Ramos (cell line): ENCODE measurements around the gene ADAM22.
"Not testable (repeated sequence)": the region's sequence is repeated elsewhere in the genome, so short reads cannot be mapped to it uniquely, and the experiment has no call there.

Source experiments
- in situ Hi-C: fragments of 300-500 bp; cut with MboI; formaldehyde crosslinking; loops from one replicate; pipeline ENCODE4 v1.14.3; 2022; ENCODE audit warnings: low sequenced_read_pairs; ENCODE audit not compliant: unreplicated experiment

The ADAM22 gene, protein sequence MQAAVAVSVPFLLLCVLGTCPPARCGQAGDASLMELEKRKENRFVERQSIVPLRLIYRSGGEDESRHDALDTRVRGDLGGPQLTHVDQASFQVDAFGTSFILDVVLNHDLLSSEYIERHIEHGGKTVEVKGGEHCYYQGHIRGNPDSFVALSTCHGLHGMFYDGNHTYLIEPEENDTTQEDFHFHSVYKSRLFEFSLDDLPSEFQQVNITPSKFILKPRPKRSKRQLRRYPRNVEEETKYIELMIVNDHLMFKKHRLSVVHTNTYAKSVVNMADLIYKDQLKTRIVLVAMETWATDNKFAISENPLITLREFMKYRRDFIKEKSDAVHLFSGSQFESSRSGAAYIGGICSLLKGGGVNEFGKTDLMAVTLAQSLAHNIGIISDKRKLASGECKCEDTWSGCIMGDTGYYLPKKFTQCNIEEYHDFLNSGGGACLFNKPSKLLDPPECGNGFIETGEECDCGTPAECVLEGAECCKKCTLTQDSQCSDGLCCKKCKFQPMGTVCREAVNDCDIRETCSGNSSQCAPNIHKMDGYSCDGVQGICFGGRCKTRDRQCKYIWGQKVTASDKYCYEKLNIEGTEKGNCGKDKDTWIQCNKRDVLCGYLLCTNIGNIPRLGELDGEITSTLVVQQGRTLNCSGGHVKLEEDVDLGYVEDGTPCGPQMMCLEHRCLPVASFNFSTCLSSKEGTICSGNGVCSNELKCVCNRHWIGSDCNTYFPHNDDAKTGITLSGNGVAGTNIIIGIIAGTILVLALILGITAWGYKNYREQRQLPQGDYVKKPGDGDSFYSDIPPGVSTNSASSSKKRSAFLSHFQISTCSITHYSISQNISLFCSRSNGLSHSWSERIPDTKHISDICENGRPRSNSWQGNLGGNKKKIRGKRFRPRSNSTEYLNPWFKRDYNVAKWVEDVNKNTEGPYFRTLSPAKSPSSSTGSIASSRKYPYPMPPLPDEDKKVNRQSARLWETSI

DNA sequence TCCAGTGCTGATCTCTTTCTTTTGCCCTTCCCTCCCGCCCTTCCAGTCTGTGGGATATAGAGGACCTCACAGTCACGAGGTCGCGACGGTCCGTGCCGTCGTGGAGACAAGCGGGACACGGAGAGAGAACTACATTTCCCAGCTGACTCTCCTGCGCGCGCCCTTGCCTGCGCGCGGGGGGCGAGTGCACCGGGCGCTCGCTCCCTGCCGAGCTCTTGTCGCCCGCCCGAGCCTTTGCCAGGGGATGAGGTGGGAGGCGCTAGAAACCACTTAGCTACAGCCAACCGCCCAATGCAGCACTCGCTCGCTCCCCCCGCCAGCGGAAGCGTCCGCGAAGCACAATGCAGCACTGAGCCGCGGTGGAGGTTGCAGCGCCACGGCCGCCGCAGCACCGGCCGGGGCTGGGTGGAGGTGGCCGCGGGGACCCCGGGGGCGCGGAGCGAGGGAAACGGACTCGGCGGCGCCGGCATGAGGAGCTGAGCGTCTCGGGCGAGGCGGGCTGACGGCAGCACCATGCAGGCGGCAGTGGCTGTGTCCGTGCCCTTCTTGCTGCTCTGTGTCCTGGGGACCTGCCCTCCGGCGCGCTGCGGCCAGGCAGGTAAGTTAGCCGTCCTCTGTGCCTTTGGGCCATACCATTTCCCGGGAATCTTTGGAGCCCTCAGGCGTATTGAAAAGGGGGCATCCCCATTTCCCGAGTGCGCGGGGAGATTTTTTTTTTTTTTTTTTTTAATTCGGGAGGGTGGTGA is at the start of gene ADAM22:
TSS of gene ADAM22 (plus strand) at position 299 of the 746 bp plus-strand sequence. CDS start at position 514, 215 bp downstream.
- in situ Hi-C loops, result no loop called here

DNA sequence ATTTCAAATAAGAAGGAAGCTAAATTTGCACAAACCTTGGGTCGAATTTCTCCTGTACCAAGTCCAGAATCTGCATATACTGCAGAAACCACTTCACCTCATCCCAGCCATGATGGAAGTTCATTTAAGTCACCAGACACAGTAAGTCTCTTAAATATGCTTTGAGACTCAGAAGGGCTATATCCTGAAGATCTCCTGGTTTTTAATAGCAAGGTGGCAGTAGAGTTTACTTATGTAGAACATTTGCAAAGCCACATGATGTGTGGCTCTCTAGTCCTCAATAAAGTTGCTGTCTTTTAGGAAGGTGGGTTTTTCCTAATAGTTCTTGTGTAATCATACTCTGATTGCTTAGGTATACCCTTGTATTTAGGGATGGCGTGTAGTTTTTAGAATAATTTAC is 49.0 kb upstream of the ADAM22 start:
- in situ Hi-C loops, result no loop called here

DNA sequence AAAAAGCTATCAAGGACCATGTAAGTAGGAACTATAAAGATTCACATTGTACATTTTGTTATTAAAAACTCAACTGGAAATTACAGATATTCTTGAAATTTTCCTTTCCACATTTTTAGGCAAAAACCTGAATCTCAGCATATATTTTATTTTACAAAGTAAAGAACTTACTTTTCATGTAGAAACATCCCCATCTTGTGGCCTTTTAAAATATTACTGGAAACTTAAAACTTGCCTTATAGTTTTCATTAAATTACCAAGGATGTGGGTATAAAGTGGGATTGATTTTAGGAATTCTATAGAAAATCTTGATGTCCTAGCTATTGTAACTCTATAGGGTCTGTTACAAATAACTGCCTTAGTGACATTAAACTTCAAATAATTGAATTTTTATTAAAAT is 47.2 kb upstream of the ADAM22 start:
- in situ Hi-C loops, result no loop called here

DNA sequence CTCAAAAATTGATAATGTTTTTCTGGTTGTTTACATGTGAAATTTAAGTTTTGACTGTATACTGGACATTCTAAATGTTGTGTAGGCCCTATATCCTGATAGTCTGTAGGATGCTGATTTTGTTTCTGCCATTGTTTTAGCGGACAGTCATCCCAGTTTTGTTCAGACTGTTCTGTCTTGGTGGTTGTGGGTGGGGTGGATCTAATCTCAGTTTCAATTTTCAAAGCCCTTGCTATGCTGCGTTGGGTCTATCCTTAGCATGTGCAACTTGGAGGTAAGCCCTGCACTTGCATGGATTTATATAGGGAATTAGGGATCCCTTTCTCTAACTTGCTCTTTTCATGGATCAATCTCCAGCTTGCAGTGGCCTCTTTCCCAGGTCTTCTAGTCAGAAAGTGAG is 38.7 kb upstream of the ADAM22 start:
- in situ Hi-C loops, result no loop called here

DNA sequence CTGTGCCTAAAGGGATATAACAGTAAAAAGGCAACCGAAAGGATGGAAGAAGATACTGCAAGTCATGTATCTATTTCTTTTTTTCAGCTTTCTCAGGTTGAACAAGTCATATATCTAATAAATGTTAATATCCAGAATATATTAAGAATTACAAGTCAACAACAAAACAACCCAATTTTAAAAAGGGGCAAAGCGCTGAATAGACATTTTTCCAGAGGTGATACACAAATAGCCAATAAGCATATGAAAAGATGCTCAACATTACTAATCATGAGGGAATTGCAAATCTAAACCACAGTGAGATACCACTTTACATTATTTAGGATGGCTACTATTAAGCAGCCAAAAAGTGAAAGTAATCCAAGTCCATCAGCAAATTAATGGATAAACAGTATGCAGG is 34.8 kb upstream of the ADAM22 start:
- in situ Hi-C loops, result no loop called here

DNA sequence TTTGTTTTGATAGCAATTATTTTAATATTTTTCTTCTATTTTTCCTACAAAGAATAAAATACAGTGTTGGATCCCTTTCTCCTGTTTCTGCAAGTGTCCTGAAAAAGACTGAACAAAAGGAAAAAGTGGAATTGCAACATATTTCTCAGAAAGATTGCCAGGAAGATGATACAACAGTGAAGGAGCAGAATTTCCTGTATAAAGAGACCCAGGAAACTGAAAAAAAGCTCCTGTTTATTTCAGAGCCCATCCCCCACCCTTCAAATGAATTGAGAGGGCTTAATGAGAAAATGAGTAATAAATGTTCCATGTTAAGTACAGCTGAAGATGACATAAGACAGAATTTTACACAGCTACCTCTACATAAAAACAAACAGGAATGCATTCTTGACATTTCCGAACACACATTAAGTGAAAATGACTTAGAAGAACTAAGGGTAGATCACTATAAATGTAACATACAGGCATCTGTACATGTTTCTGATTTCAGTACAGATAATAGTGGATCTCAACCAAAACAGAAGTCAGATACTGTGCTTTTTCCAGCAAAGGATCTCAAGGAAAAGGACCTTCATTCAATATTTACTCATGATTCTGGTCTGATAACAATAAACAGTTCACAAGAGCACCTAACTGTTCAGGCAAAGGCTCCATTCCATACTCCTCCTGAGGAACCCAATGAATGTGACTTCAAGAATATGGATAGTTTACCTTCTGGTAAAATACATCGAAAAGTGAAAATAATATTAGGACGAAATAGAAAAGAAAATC is 26.7 kb upstream of the ADAM22 start:
- in situ Hi-C loops, result not testable (repeated sequence)

DNA sequence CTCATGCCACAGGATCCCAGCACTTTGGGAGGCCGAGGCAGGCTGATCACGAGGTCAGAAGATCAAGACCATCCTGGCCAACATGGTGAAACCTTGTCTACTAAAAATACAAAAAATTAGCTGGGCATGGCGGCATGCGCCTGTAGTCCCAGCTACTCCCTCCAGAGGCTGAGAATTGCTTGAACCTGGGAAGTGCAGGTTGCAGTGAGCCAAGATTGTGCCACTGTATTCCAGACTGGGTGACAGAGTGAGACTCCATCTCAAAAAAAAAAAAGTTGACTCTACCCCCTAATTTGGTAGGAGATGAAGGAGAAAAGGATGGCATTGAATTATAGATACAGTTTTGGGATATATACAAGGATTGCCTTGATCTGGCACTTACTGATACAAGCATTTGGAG is 25.2 kb upstream of the ADAM22 start:
- in situ Hi-C loops, result not testable (repeated sequence)

DNA sequence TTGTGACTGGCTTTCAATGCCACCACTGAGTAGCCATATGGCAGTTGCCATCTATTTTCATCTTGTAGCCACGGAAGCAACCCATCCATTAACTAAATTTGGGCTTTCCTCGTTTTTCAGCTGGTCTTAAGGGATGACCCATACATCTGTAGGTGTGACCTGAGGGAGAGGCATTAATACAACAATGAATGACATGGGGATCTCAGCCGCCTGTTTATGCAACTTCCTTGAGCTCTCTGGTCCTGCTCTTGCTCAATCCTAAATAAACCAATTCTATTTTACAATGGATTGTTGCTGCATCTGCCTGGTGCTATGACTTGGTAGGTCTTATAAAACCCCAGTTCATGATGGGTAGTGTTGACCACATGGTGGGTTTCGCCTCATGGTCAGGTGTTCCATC is 21.9 kb upstream of the ADAM22 start:
- in situ Hi-C loops, result no loop called here

DNA sequence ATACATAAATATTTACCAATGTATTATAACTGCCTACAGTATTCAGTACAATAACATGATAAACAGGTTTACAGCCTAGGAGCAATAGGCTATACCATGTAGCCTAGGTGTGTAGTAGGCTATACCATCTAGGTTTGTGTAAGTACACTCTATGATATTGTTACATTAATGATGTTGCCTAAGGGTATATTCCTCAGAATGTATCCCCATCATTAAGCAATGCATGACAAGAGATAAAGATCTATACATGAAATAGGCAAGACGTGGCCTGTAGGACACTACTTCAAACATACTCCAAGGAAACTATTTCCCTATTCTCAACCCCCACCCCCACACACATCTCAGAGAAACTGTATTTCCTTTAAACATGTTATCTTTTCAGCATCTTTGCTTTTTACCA is 15.3 kb upstream of the ADAM22 start:
- in situ Hi-C loops, result no loop called here

DNA sequence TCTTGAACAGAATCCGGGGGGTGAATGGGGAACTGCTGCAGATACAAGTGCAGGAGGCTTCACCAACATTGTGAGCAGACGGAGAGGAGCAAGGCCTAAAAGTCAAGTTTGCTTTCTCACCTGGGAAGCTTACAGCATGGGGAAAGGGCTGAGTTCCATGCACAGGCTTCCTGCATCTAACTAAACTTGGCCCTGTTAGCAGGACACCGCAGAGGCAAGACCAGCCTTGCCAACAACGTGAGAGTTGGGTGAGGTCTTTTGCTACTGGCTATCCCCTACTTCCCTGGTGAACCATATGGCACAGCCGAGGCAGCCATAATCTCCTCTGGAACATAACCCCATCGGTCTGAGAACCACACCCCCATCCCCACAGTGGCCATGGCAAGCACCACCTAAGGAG is 14.2 kb upstream of the ADAM22 start:
- in situ Hi-C loops, result no loop called here

DNA sequence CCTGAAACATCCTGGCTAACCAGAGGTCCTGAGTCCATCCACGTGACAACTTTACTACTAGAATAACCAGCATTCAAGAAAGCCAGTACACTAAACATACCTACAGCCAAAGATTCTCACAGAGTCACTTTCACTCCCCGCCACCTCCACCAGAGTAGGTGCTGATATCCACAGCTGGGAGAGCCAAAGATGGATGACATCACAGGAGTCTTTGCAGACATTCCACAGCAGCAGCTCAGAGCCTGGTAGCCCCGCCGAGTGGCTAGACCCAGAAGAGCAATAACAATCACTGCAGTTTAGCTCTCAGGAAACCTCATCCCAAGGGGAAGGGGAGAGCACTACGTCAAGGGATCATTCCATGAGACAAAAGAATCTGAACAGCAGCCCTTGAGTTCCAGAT is 13.5 kb upstream of the ADAM22 start:
- in situ Hi-C loops, result no loop called here

DNA sequence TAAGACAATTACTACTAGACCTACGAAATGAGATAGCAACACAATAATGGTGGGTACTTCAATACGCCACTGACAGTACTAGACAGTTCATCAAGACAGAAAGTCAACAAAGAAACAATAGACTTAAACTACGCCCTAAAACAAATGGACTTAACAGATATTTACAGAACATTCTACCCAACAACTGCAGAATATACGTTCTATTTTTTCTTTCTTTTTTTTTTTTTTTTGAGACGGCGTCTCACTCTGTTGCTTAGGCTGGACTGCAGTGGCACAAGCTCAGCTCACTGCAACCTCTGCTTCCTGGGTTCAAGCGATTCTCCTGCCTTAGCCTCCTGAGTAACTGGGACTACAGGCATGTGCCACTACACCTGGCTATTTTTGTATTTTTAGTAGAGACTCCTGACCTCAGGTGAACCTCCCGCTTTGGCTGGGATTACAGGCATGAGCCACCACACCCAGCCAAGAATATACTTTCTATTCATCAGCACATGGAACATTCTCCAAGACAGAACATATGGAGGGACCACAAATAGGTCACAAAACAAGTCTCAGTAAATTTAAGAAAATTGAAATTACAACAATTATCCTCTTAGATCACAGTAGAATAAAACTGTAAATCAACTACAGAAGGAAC is 11.2 kb upstream of the ADAM22 start:
- in situ Hi-C loops, result not testable (repeated sequence)

DNA sequence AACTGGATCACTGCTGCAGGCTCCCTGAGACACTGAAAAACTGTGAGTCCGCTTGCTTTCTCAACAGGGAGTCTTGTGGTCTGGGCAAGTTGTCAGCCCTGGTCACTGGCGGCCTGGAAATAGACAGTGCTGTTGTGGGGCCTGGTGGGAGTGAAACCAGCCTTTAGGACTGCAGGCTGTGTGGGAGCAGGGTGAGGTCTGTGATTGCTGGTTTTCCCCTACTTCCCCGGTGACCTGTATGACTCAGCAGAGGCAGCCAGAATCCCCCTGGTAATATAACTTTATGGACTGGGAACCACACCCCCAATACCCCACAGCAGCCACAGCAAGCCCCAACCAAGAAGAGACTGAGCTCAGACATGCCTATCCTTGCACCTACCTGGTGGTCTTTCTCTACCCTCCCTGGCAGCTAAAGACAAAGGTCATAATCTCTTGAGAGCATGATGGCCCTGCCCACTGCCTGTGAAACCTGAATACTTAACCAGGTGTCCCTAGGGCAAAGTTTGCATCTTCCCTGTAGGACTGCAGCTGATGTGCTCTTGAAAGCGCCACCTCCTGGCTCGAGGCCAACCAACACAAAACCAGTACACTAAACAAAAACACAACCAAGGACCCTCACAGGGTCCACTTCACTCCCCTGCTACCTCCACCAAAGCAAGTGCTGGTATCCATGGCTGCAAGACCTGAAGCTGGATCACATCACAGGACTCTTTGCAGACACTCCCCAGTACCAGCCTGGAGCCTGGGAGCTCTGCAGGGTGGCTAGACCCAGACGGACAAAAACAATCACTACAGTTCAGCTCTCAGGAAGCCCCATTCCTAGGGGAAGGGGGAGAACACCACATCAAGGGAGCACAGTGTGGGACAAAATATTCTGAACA is 7.2 kb upstream of the ADAM22 start:
- in situ Hi-C loops, result no loop called here

DNA sequence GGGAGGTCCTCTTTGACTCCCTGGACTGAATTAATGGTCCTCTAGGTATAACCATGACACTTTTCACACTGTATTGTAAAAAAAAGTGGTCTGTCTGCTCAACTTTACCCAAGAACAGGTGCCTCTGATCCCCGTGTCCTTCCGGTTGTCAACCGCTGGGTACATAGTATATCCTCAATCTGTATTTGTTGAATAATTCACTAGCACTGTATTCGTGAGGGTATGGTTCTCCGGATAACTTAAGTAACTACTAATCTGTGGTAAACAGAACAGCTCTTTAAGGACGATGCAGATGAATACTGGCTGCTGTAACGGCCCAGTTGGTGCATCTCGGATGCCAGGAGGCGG is 472 bp upstream of the ADAM22 start:
- in situ Hi-C loops, result no loop called here

DNA sequence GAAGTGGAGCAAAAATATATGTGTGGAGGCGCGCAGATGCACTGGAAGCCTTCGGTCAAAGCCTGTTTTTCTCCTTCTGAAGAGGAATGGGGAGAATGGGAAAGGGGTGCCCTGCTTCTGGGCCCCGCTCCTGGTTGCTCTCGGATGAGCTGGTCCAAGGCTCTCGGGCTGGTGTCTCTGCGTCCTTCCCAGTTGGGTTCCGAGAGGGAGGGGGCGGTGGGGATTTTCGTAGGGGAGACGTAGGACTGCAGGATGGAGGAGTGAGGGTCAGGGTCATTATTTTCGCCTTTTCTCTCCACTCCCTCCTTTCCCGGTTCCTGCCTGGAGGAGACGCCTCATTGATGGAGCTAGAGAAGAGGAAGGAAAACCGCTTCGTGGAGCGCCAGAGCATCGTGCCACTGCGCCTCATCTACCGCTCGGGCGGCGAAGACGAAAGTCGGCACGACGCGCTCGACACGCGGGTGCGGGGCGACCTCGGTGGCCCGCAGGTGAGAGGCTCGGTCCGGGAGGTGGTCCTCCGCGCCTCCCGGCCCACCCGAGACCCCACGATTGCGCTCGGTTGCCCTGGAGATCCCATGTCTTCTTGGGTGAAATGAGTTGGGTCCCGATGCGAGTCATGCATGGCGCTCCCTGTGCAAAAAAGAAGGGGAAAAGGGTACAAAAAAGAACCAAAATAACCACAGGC is 790 bp downstream of the ADAM22 start:
- in situ Hi-C loops, result no loop called here

DNA sequence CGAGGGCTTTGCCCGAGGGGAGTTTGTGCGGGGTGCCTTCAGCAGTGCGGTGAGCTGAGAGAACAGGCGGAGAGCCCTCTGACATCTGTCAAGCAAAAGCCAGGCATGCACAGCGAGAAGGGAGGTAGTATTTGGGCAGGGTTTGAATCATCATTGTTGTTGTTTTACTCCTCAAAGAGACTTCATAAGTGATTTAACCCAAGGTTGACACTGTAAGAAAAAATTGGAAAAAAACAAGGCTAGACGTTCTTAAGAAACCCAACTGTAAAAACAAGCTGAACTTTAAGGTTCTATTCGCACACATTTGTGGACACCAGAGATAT is 1.3 kb downstream of the ADAM22 start:
- in situ Hi-C loops, result no loop called here

DNA sequence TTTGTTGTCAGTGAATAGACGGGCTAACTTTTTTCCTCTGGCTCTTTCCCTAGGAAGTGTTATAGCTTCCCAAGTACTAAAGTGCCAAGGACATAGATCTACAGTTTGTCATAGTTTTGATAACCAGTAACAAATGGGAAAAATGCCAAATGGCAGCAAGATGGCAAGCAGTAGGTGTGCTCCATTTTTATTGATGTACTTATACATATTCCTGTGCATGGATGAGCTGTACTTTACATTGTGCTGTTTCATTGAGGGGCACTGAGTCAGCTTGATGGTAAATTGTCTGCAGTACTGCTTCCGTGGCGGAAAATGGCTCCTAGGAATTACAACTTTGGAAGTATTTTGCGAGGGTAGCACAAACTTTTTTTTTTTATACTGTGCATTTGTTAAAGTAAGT is 7.1 kb downstream of the ADAM22 start:
- in situ Hi-C loops, result no loop called here

DNA sequence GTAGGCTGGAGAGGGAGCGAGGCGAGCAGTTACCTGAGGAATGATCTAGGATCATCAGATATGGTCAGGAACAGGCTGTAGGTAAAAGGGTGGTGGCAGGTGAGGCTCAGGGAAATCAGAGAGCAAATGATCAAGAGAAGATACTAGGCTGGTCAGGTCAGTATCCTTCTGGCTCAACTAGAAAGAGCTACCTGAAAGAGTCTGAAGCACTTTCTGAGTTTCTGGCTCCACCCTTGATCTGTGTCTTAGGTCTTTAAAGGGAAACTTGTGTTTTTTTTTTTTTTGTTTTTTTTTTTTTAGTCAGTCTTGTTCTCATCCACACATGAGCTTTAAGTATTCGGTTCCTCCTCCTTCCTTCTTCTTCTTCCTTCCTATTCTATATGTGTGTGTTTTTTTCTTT is 10.5 kb downstream of the ADAM22 start:
- in situ Hi-C loops, result no loop called here
